ENCODE data around the gene SLC46A1.

Gene SLC46A1

GRCh38 chr17:28381141-28381825 is 24.7 kb downstream of the SLC46A1 start:
- no peak for ATAC-seq
- TF ChIP-seq ZNF8 (CRISPR knock-in tag; IDR thresholded peaks at IDR 0.05) (no peak), TOX (CRISPR knock-in tag; IDR thresholded peaks at IDR 0.05; ENCODE audit: borderline replicate concordance) (no peak), ZNF70 (CRISPR knock-in tag; IDR thresholded peaks at IDR 0.05) (no peak), TCF4 (CRISPR knock-in tag; IDR thresholded peaks at IDR 0.05; ENCODE audit: borderline replicate concordance) (no peak), RARB (CRISPR knock-in tag; IDR thresholded peaks at IDR 0.05) (no peak), CSRNP3 (CRISPR knock-in tag; IDR thresholded peaks at IDR 0.05) (no peak), BACH2 (CRISPR knock-in tag; IDR thresholded peaks at IDR 0.05; ENCODE audit: borderline replicate concordance) (no peak), ARNTL (CRISPR knock-in tag; IDR thresholded peaks at IDR 0.05; ENCODE audit: borderline replicate concordance, low read depth) (no peak)

- TF ChIP-seq ZC3H10 (CRISPR knock-in tag; IDR thresholded peaks at IDR 0.05): no peak
- TF ChIP-seq PATZ1 (CRISPR knock-in tag; IDR thresholded peaks at IDR 0.05; ENCODE audit: borderline replicate concordance): no peak
- TF ChIP-seq TOX (CRISPR knock-in tag; IDR thresholded peaks at IDR 0.05; ENCODE audit: borderline replicate concordance): no peak
- TF ChIP-seq ZNF70 (CRISPR knock-in tag; IDR thresholded peaks at IDR 0.05): no peak
- 0 out of 2 replicates have a peak, but pooled peaks have one; percentile 27 for TF ChIP-seq CREB5 (CRISPR knock-in tag; IDR thresholded peaks at IDR 0.05; ENCODE audit: low read depth)
- 0 out of 2 replicates have a peak, but pooled peaks have one; percentile 26 for TF ChIP-seq ZFP3 (CRISPR knock-in tag; IDR thresholded peaks at IDR 0.05)
- no peak; the same call in 2 of the 3 replicates for ATAC-seq
Observed at GRCh38 chr17:28379814-28380801, 25.9 kb downstream of the SLC46A1 start.

GRCh38 chr17:28372945-28373274 is 33.1 kb downstream of the SLC46A1 start:
- no peak for TF ChIP-seq TOX (CRISPR knock-in tag; IDR thresholded peaks at IDR 0.05; ENCODE audit: borderline replicate concordance)
- no peak for TF ChIP-seq ZC3H10 (CRISPR knock-in tag; IDR thresholded peaks at IDR 0.05)
- TF ChIP-seq ZFP30 (CRISPR knock-in tag; IDR thresholded peaks at IDR 0.05): no peak
- ATAC-seq: no peak

- peak; percentile 16 for ATAC-seq
- TF ChIP-seq GLIS3 (CRISPR knock-in tag; IDR thresholded peaks at IDR 0.05): no peak
- TF ChIP-seq POU6F1 (CRISPR knock-in tag; IDR thresholded peaks at IDR 0.05; ENCODE audit: borderline replicate concordance, low read depth): no peak
- no peak for TF ChIP-seq ARNTL (CRISPR knock-in tag; IDR thresholded peaks at IDR 0.05; ENCODE audit: borderline replicate concordance, low read depth)
- no peak for TF ChIP-seq TOX (CRISPR knock-in tag; IDR thresholded peaks at IDR 0.05; ENCODE audit: borderline replicate concordance)
- TF ChIP-seq ZFP3 (CRISPR knock-in tag; IDR thresholded peaks at IDR 0.05): no peak
- no peak for TF ChIP-seq RARB (CRISPR knock-in tag; IDR thresholded peaks at IDR 0.05)
- no peak for TF ChIP-seq ESRRG (CRISPR knock-in tag; IDR thresholded peaks at IDR 0.05)
- no peak for TF ChIP-seq TCF4 (CRISPR knock-in tag; IDR thresholded peaks at IDR 0.05; ENCODE audit: borderline replicate concordance)
- no peak for TF ChIP-seq ZNF8 (CRISPR knock-in tag; IDR thresholded peaks at IDR 0.05)
- TF ChIP-seq ZNF565 (CRISPR knock-in tag; conservative IDR thresholded peaks at IDR 0.05; ENCODE audit: low read depth): no peak
- TF ChIP-seq PPARA (CRISPR knock-in tag; IDR thresholded peaks at IDR 0.05; ENCODE audit: borderline replicate concordance): no peak
- no peak for TF ChIP-seq SNAI2 (CRISPR knock-in tag; IDR thresholded peaks at IDR 0.05)
- no peak for TF ChIP-seq BACH2 (CRISPR knock-in tag; IDR thresholded peaks at IDR 0.05; ENCODE audit: borderline replicate concordance)
- TF ChIP-seq ZFP30 (CRISPR knock-in tag; IDR thresholded peaks at IDR 0.05): no peak
- no peak for TF ChIP-seq PATZ1 (CRISPR knock-in tag; IDR thresholded peaks at IDR 0.05; ENCODE audit: borderline replicate concordance)
Observed at GRCh38 chr17:28372203-28372944, 33.6 kb downstream of the SLC46A1 start.

Data from SK-N-SH treated with all-trans-retinoic acid at 6 μM for 48 hours (cell line).